CD14-positive monocyte (primary cell): ENCODE measurements around the gene TBCD. TPM values are rescaled to one million over a fixed set of nuclear protein-coding genes. Genes with fewer than 3 reads are reported as not detected.

Experiments used
- DNase-seq, 3 donors: peaks; one replicate each; pipeline ENCODE4 v3.0.0-alpha.2; 2011 to 2022
- H2AFZ ChIP-seq: 2 replicates; pipeline ENCODE4 v1.6.0; 2012; ENCODE audit warnings: mild to moderate bottlenecking, low read depth, low read length, inconsistent platforms; ENCODE audit not compliant: insufficient read depth, poor library complexity, severe bottlenecking
- H3K27ac ChIP-seq, 2 donors: 1 replicate in 1 of 2; 2 replicates in 1 of 2; pipeline ENCODE4 v1.5.1; 2012 to 2013; ENCODE audit warnings: low read length in 2 of 2, control low read depth in 1 of 2, inconsistent platforms in 1 of 2, low read depth in 1 of 2, mild to moderate bottlenecking in 1 of 2
- H3K27me3 ChIP-seq, 2 donors: one replicate each; pipeline versions ENCODE4 v1.6.0 to v1.6.1; 2011 to 2013; ENCODE audit warnings: low read length in 2 of 2; ENCODE audit not compliant: control insufficient read depth in 2 of 2, insufficient read depth in 2 of 2
- H3K36me3 ChIP-seq, 2 donors: replicated peaks in 1 of 2; 1 replicate in 1 of 2; 2 replicates in 1 of 2; pipeline versions ENCODE4 v1.5.1 to v1.6.1; 2012 to 2013; ENCODE audit warnings: low read length in 2 of 2, control low read depth in 1 of 2, inconsistent platforms in 1 of 2, mild to moderate bottlenecking in 1 of 2; ENCODE audit not compliant: insufficient read depth in 2 of 2, control insufficient read depth in 1 of 2
- H3K4me1 ChIP-seq, 2 donors: 1 replicate in 1 of 2; 2 replicates in 1 of 2; pipeline versions ENCODE4 v1.5.1 to v1.6.1; 2012 to 2013; ENCODE audit warnings: low read length in 2 of 2, control low read depth in 1 of 2, inconsistent platforms in 1 of 2, mild to moderate bottlenecking in 1 of 2, moderate library complexity in 1 of 2; ENCODE audit not compliant: insufficient read depth in 2 of 2, control insufficient read depth in 1 of 2
- H3K4me2 ChIP-seq: replicated peaks from 2 replicates; pipeline ENCODE3; 2012; ENCODE audit warnings: low read length, moderate library complexity, mild to moderate bottlenecking; ENCODE audit not compliant: poor library complexity, severe bottlenecking; ENCODE audit errors: extremely low read depth
- H3K4me3 ChIP-seq, 3 experiments: fragments of 200-600 bp in 1 of 3; sonication (generic) in 1 of 3; replicated peaks in 1 of 3; 1 replicate in 2 of 3; 2 replicates in 1 of 3; pipeline ENCODE4 v1.5.1; 2011 to 2013; ENCODE audit warnings: low read length in 3 of 3, mild to moderate bottlenecking in 3 of 3, control low read depth in 2 of 3, low read depth in 2 of 3, inconsistent platforms in 1 of 3, moderate library complexity in 1 of 3
- H3K79me2 ChIP-seq: 2 replicates; pipeline ENCODE4 v1.6.0; 2012; ENCODE audit warnings: mild to moderate bottlenecking, control low read depth, inconsistent platforms, low read length, moderate library complexity; ENCODE audit not compliant: insufficient read depth
- H3K9ac ChIP-seq: 2 replicates; pipeline ENCODE4 v1.6.0; 2017; ENCODE audit warnings: low read length, mild to moderate bottlenecking; ENCODE audit not compliant: insufficient read depth, poor library complexity, severe bottlenecking
- H3K9me3 ChIP-seq, 2 donors: replicated peaks in 1 of 2; 1 replicate in 1 of 2; 2 replicates in 1 of 2; pipeline versions ENCODE4 v1.5.1 to v1.6.1; 2012 to 2013; ENCODE audit warnings: low read length in 2 of 2, control low read depth in 1 of 2; ENCODE audit not compliant: control insufficient read depth in 1 of 2, insufficient read depth in 1 of 2
- H4K20me1 ChIP-seq: 2 replicates; pipeline ENCODE4 v1.6.0; 2012; ENCODE audit warnings: mild to moderate bottlenecking, low read length, control low read depth, moderate library complexity; ENCODE audit not compliant: insufficient read depth
- H3K27ac Mint-ChIP-seq, 7 donors: one replicate each; pipeline ENCODE4 v1.8.0; 2020; ENCODE audit warnings: mild to moderate bottlenecking in 7 of 7, mixed read lengths in 7 of 7, moderate library complexity in 6 of 7, inconsistent platforms in 2 of 7
- H3K27me3 Mint-ChIP-seq, 3 donors: one replicate each; pipeline ENCODE4 v1.8.0; 2021 to 2022; ENCODE audit warnings: low read depth in 3 of 3, mild to moderate bottlenecking in 3 of 3, mixed read lengths in 3 of 3, moderate library complexity in 3 of 3, inconsistent platforms in 1 of 3
- H3K36me3 Mint-ChIP-seq, 2 donors: one replicate each; pipeline ENCODE4 v1.8.0; 2020; ENCODE audit warnings: mixed read lengths in 2 of 2, inconsistent platforms in 1 of 2, mild to moderate bottlenecking in 1 of 2
- H3K4me1 Mint-ChIP-seq: one replicate; pipeline ENCODE4 v1.8.0; 2020; ENCODE audit warnings: mild to moderate bottlenecking, mixed read lengths
- H3K4me3 Mint-ChIP-seq, 2 donors: one replicate each; pipeline ENCODE4 v1.8.0; 2020; ENCODE audit warnings: mild to moderate bottlenecking in 2 of 2, mixed read lengths in 2 of 2, moderate library complexity in 1 of 2
- H3K9me3 Mint-ChIP-seq, 7 donors: one replicate each; pipeline ENCODE4 v1.8.0; 2020 to 2022; ENCODE audit warnings: mixed read lengths in 7 of 7, mild to moderate bottlenecking in 6 of 7, moderate library complexity in 6 of 7, inconsistent platforms in 2 of 7
- WGBS: methylation state at CpG from one replicate; pipeline ENCODE4 v1.1.5; 2013; ENCODE audit warnings: missing lambda C conversion rate; ENCODE audit not compliant: insufficient coverage; 5-methylcytosine and 5-hydroxymethylcytosine counted together
- intact Hi-C, 2 donors: fragments of 100-400 bp; cut with micrococcal nuclease; formaldehyde crosslinking; loops; one replicate each; pipeline versions ENCODE4 v1.15.0 to v1.15.1; 2023
- polyA plus RNA-seq, 3 donors: library from polyadenylated mRNA; depleted of rRNA in 1 of 3; unstranded in 2 of 3; stranded (reverse) in 1 of 3; fragments of 300-500 nt in 2 of 3; fragments of >200 nt in 1 of 3; fragmentation: Illumina TruSeq in 2 of 3; gene quantifications; 1 replicate in 2 of 3; 2 replicates in 1 of 3; pipeline ENCODE4 v1.2.3, GENCODE V29; 2012 to 2021
- TF ChIP-seq, protein P1 (sequence below): fragments of 200-600 bp; IDR thresholded peaks from one replicate; pipeline ENCODE4 v1.8.0; 2022; ENCODE audit warnings: antibody characterized with exemption, mild to moderate bottlenecking

Gene TBCD
- polyA plus RNA-seq, 3 donors, result 54.7 to 74.0 (median 66.6) TPM

DNA sequence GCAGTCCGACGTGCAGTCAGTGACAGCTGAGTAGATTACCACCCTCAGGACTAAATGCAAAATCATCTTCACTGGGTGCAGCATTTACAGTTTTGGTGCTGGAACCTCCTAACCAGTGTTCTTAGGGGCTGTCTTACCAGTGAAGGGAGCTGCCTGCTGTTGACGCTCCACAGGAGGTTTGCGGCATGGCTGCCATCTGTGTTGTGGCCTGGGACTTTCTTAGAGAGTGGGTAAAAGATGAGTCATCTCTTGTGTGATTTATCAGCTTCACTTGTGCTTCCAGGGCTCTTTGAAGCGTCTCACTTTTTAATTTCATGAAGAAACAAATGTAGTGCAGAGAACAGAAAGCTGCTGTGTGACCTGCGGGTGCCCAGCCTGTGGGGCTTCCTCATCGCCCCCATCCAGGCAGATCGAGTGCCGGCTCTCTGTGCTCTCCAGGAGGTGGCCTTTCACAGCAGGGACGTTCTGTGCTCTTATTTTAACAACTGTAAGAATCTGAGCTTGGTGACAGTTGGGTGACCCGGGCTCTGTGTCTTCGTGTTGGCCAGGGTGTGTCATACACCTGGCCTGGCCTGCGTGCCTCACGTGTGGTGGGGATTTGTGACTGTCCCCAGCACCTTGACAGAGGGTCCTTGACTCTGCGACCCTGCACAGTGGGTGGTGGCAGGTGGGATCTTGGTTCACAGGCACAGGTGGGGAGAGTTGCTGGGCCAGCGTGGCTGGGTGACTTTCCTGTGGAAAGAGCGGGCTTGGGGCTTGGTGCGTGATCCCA, 112.3 kb downstream of the TBCD start:
- Histone ChIP-seq H3K27me3 (no peaks in the 10 kb centered on the region), H3K4me1 (peaks cover 32 to 36% of the 10 kb centered on the region in 2 donors), H3K4me2 (no peak overlapping the region), H3K79me2 (peaks cover 18% of the 10 kb centered on the region), H2AFZ (no peak overlapping the region), H3K36me3 (no peaks in the 10 kb centered on the region), H3K9me3 (no peaks in the 10 kb centered on the region), H4K20me1 (no peaks in the 10 kb centered on the region), H3K9ac (no peak overlapping the region), H3K27ac (peak overlapping the region in 1 of 2 donors; percentile 18), H3K4me3 (no peak overlapping the region)
- peaks cover 0 to 1% (median 0%) of the 10 kb centered on the region in 3 donors for H3K27me3 Mint-ChIP-seq
- peaks cover 33% of the 10 kb centered on the region for H3K4me1 Mint-ChIP-seq
- peak in 2 of 3 donors; percentile 19 to 64 for DNase-seq
- intact Hi-C loops, result no loop called here
- 54% methylated on average over 18 of the region's 18 CpGs for WGBS
- TF ChIP-seq, protein P1, sequence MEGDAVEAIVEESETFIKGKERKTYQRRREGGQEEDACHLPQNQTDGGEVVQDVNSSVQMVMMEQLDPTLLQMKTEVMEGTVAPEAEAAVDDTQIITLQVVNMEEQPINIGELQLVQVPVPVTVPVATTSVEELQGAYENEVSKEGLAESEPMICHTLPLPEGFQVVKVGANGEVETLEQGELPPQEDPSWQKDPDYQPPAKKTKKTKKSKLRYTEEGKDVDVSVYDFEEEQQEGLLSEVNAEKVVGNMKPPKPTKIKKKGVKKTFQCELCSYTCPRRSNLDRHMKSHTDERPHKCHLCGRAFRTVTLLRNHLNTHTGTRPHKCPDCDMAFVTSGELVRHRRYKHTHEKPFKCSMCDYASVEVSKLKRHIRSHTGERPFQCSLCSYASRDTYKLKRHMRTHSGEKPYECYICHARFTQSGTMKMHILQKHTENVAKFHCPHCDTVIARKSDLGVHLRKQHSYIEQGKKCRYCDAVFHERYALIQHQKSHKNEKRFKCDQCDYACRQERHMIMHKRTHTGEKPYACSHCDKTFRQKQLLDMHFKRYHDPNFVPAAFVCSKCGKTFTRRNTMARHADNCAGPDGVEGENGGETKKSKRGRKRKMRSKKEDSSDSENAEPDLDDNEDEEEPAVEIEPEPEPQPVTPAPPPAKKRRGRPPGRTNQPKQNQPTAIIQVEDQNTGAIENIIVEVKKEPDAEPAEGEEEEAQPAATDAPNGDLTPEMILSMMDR, result no peak
- peak overlapping the region in 4 of 7 donors; percentile 46 to 81 (median 56) for H3K27ac Mint-ChIP-seq
- H3K36me3 Mint-ChIP-seq, result peaks cover 30 to 43% of the 10 kb centered on the region in 2 donors
- H3K9me3 Mint-ChIP-seq, result no peaks in the 10 kb centered on the region
- H3K4me3 Mint-ChIP-seq, result no peak overlapping the region

DNA sequence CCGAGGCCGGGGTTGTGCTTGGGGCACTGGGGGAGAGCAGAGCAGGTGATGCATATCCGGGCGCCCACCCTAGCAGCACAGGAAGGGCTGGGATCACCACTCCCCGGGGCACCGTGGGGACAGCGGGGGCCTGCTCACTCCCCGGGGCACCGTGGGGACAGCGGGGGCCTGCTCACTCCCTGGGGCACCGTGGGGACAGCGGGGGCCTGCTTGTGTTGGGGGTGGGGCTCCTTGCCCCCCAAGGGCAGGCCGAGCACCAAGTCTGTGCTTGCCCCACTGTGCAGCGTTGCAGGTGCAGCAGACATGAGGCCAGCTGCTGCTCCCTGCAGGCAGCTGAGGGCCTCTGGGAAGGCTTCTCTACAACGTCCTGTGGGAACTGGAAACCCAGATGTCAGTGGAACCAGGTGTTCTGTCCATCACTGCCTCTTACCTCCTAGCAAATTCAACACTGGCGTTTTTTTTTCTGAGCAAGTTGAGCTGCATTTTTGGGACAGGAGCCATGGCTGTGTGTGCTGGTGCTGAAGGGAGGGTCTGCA, 112.9 kb downstream of the TBCD start:
- Histone ChIP-seq H3K4me1 (peaks cover 25 to 30% of the 10 kb centered on the region in 2 donors), H3K36me3 (no peaks in the 10 kb centered on the region), H3K4me3 (no peak overlapping the region), H2AFZ (no peak overlapping the region), H3K79me2 (peaks cover 18% of the 10 kb centered on the region), H3K9ac (no peak overlapping the region), H3K27me3 (no peaks in the 10 kb centered on the region), H3K4me2 (no peak overlapping the region), H4K20me1 (no peaks in the 10 kb centered on the region), H3K9me3 (no peaks in the 10 kb centered on the region), H3K27ac (no peak overlapping the region)
- no peak for DNase-seq
- H3K36me3 Mint-ChIP-seq, result peaks cover 29 to 39% of the 10 kb centered on the region in 2 donors
- no peaks in the 10 kb centered on the region for H3K9me3 Mint-ChIP-seq
- H3K27ac Mint-ChIP-seq, result peak overlapping the region in 2 of 7 donors; percentile 35 to 81
- H3K27me3 Mint-ChIP-seq, result peaks cover 0 to 1% (median 0%) of the 10 kb centered on the region in 3 donors
- WGBS, result 97% methylated on average over 5 of the region's 16 CpGs
- intact Hi-C loops, result loop anchor here in 1 of 2 donors (5.0 kb wide), 1 partner anchor 52 kb away; no protein-coding TSS in a partner anchor
- TF ChIP-seq, protein P1, result no peak
- H3K4me3 Mint-ChIP-seq, result no peak overlapping the region
- H3K4me1 Mint-ChIP-seq, result peaks cover 26% of the 10 kb centered on the region
